CD14-positive monocyte (primary cell): ENCODE data around the gene CAPN1. TPM values are rescaled to one million over a fixed set of nuclear protein-coding genes. Genes with fewer than 3 reads are reported as not detected.

ENCODE experiments used
- DNase-seq, 3 donors: peaks; one replicate each; pipeline ENCODE4 v3.0.0-alpha.2; 2011 to 2022
- H2AFZ ChIP-seq: 2 replicates; pipeline ENCODE4 v1.6.0; 2012; ENCODE audit warnings: mild to moderate bottlenecking, low read depth, low read length, inconsistent platforms; ENCODE audit not compliant: insufficient read depth, poor library complexity, severe bottlenecking
- H3K27ac ChIP-seq, 2 donors: 1 replicate in 1 of 2; 2 replicates in 1 of 2; pipeline ENCODE4 v1.5.1; 2012 to 2013; ENCODE audit warnings: low read length in 2 of 2, control low read depth in 1 of 2, inconsistent platforms in 1 of 2, low read depth in 1 of 2, mild to moderate bottlenecking in 1 of 2
- H3K27me3 ChIP-seq, 2 donors: one replicate each; pipeline versions ENCODE4 v1.6.0 to v1.6.1; 2011 to 2013; ENCODE audit warnings: low read length in 2 of 2; ENCODE audit not compliant: control insufficient read depth in 2 of 2, insufficient read depth in 2 of 2
- H3K36me3 ChIP-seq, 2 donors: replicated peaks in 1 of 2; 1 replicate in 1 of 2; 2 replicates in 1 of 2; pipeline versions ENCODE4 v1.5.1 to v1.6.1; 2012 to 2013; ENCODE audit warnings: low read length in 2 of 2, control low read depth in 1 of 2, inconsistent platforms in 1 of 2, mild to moderate bottlenecking in 1 of 2; ENCODE audit not compliant: insufficient read depth in 2 of 2, control insufficient read depth in 1 of 2
- H3K4me1 ChIP-seq, 2 donors: 1 replicate in 1 of 2; 2 replicates in 1 of 2; pipeline versions ENCODE4 v1.5.1 to v1.6.1; 2012 to 2013; ENCODE audit warnings: low read length in 2 of 2, control low read depth in 1 of 2, inconsistent platforms in 1 of 2, mild to moderate bottlenecking in 1 of 2, moderate library complexity in 1 of 2; ENCODE audit not compliant: insufficient read depth in 2 of 2, control insufficient read depth in 1 of 2
- H3K4me2 ChIP-seq: replicated peaks from 2 replicates; pipeline ENCODE3; 2012; ENCODE audit warnings: low read length, moderate library complexity, mild to moderate bottlenecking; ENCODE audit not compliant: poor library complexity, severe bottlenecking; ENCODE audit errors: extremely low read depth
- H3K4me3 ChIP-seq, 3 experiments: fragments of 200-600 bp in 1 of 3; sonication (generic) in 1 of 3; replicated peaks in 1 of 3; 1 replicate in 2 of 3; 2 replicates in 1 of 3; pipeline ENCODE4 v1.5.1; 2011 to 2013; ENCODE audit warnings: low read length in 3 of 3, mild to moderate bottlenecking in 3 of 3, control low read depth in 2 of 3, low read depth in 2 of 3, inconsistent platforms in 1 of 3, moderate library complexity in 1 of 3
- H3K79me2 ChIP-seq: 2 replicates; pipeline ENCODE4 v1.6.0; 2012; ENCODE audit warnings: mild to moderate bottlenecking, control low read depth, inconsistent platforms, low read length, moderate library complexity; ENCODE audit not compliant: insufficient read depth
- H3K9ac ChIP-seq: 2 replicates; pipeline ENCODE4 v1.6.0; 2017; ENCODE audit warnings: low read length, mild to moderate bottlenecking; ENCODE audit not compliant: insufficient read depth, poor library complexity, severe bottlenecking
- H3K9me3 ChIP-seq, 2 donors: replicated peaks in 1 of 2; 1 replicate in 1 of 2; 2 replicates in 1 of 2; pipeline versions ENCODE4 v1.5.1 to v1.6.1; 2012 to 2013; ENCODE audit warnings: low read length in 2 of 2, control low read depth in 1 of 2; ENCODE audit not compliant: control insufficient read depth in 1 of 2, insufficient read depth in 1 of 2
- H4K20me1 ChIP-seq: 2 replicates; pipeline ENCODE4 v1.6.0; 2012; ENCODE audit warnings: mild to moderate bottlenecking, low read length, control low read depth, moderate library complexity; ENCODE audit not compliant: insufficient read depth
- H3K27ac Mint-ChIP-seq, 7 donors: one replicate each; pipeline ENCODE4 v1.8.0; 2020; ENCODE audit warnings: mild to moderate bottlenecking in 7 of 7, mixed read lengths in 7 of 7, moderate library complexity in 6 of 7, inconsistent platforms in 2 of 7
- H3K27me3 Mint-ChIP-seq, 3 donors: one replicate each; pipeline ENCODE4 v1.8.0; 2021 to 2022; ENCODE audit warnings: low read depth in 3 of 3, mild to moderate bottlenecking in 3 of 3, mixed read lengths in 3 of 3, moderate library complexity in 3 of 3, inconsistent platforms in 1 of 3
- H3K36me3 Mint-ChIP-seq, 2 donors: one replicate each; pipeline ENCODE4 v1.8.0; 2020; ENCODE audit warnings: mixed read lengths in 2 of 2, inconsistent platforms in 1 of 2, mild to moderate bottlenecking in 1 of 2
- H3K4me1 Mint-ChIP-seq: one replicate; pipeline ENCODE4 v1.8.0; 2020; ENCODE audit warnings: mild to moderate bottlenecking, mixed read lengths
- H3K4me3 Mint-ChIP-seq, 2 donors: one replicate each; pipeline ENCODE4 v1.8.0; 2020; ENCODE audit warnings: mild to moderate bottlenecking in 2 of 2, mixed read lengths in 2 of 2, moderate library complexity in 1 of 2
- H3K9me3 Mint-ChIP-seq, 7 donors: one replicate each; pipeline ENCODE4 v1.8.0; 2020 to 2022; ENCODE audit warnings: mixed read lengths in 7 of 7, mild to moderate bottlenecking in 6 of 7, moderate library complexity in 6 of 7, inconsistent platforms in 2 of 7
- CTCF ChIP-seq: fragments of 200-600 bp; IDR thresholded peaks from one replicate; pipeline ENCODE4 v1.8.0; 2022; ENCODE audit warnings: antibody characterized with exemption, mild to moderate bottlenecking
- WGBS: methylation state at CpG from one replicate; pipeline ENCODE4 v1.1.5; 2013; ENCODE audit warnings: missing lambda C conversion rate; ENCODE audit not compliant: insufficient coverage; 5-methylcytosine and 5-hydroxymethylcytosine counted together
- intact Hi-C, 2 donors: fragments of 100-400 bp; cut with micrococcal nuclease; formaldehyde crosslinking; loops; one replicate each; pipeline versions ENCODE4 v1.15.0 to v1.15.1; 2023
- polyA plus RNA-seq, 3 donors: library from polyadenylated mRNA; depleted of rRNA in 1 of 3; unstranded in 2 of 3; stranded (reverse) in 1 of 3; fragments of 300-500 nt in 2 of 3; fragments of >200 nt in 1 of 3; fragmentation: Illumina TruSeq in 2 of 3; gene quantifications; 1 replicate in 2 of 3; 2 replicates in 1 of 3; pipeline ENCODE4 v1.2.3, GENCODE V29; 2012 to 2021

The CAPN1 gene
- polyA plus RNA-seq, 3 donors: 128 to 140 (median 129) TPM

DNA sequence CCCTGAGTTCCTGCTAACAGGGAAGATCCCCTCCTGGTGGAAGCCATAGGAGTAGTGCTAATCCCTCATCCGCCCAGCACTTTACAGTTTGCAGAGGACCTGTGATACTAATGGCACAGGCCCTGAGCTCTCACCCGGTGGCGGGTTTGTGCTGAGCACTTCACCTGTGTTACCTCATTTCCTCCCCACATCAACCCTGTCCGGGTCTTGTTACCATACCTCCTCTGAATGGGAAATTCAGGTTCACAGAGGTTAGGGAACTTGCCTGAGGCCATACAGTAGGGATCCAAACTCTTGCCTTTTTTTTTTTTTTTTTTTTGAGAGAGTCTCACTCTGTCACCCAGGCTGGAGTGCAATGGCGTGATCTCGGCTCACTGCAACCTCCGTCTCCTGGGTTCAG is 25.2 kb downstream of the CAPN1 start:
- DNase-seq: no peak

More for the DNA sequence above, 25.2 kb downstream of the CAPN1 start:
- no peak for TF ChIP-seq CTCF
- Histone ChIP-seq H3K79me2 (no peaks in the 10 kb centered on the region), H4K20me1 (peaks cover 24% of the 10 kb centered on the region), H3K9ac (no peak overlapping the region), H3K4me3 (no peak overlapping the region), H3K9me3 (no peaks in the 10 kb centered on the region), H3K4me1 (peaks cover 14 to 16% of the 10 kb centered on the region in 2 donors), H2AFZ (no peak overlapping the region), H3K27ac (no peak overlapping the region), H3K27me3 (no peaks in the 10 kb centered on the region), H3K36me3 (peaks cover 78 to 91% of the 10 kb centered on the region in 2 donors), H3K4me2 (no peak overlapping the region)
- H3K27ac Mint-ChIP-seq: peak overlapping the region in 2 of 7 donors; percentile 5 to 28
- whole genome bisulfite sequencing: 93% methylated on average over 3 of the region's 7 CpGs
- intact Hi-C loops: loop anchor here (5.0 to 10.0 kb wide), 3 partner anchors 45 to 108 kb away; partner anchors contain the start of gene CDC42EP2 (in 1 of the 2)
- H3K9me3 Mint-ChIP-seq: peaks cover 0 to 3% (median 0%) of the 10 kb centered on the region in 7 donors
- peaks cover 68 to 91% of the 10 kb centered on the region in 2 donors for H3K36me3 Mint-ChIP-seq
- H3K27me3 Mint-ChIP-seq: no peaks in the 10 kb centered on the region
- H3K4me3 Mint-ChIP-seq: no peak overlapping the region
- peaks cover 19% of the 10 kb centered on the region for H3K4me1 Mint-ChIP-seq
